ENCODE results near the gene SNX10. TPM values are rescaled to one million over a fixed set of nuclear protein-coding genes. Genes with fewer than 3 reads are reported as not detected.

The SNX10 gene
- polyA plus RNA-seq, 1 donor: 12.6 TPM

- peaks cover 16% of the 10 kb centered on the region for H3K4me1 ChIP-seq (ENCODE audit: control insufficient read depth, insufficient read depth, low read length)
- H3K9me3 ChIP-seq (ENCODE audit: control insufficient read depth, low read depth, low read length): no peaks in the 10 kb centered on the region
- peak overlapping the region; percentile 85 for H3K27ac ChIP-seq (ENCODE audit: low read length)
- no peak overlapping the region for H3K4me3 ChIP-seq (ENCODE audit: low read length)
- WGBS (ENCODE audit: insufficient coverage, low lambda C conversion rate): no CpG with 5 or more reads among the region's 10 CpGs
- no peaks in the 10 kb centered on the region for H3K27me3 ChIP-seq (ENCODE audit: control insufficient read depth, insufficient read depth, low read length)
- H3K36me3 ChIP-seq (ENCODE audit: control insufficient read depth, insufficient read depth, low read length): no peaks in the 10 kb centered on the region
- peak; percentile 75 to 90 for DNase-seq
These were observed 56.7 kb downstream of the SNX10 start for GRCh38 chr7:26348234-26348851.

- H3K27me3 ChIP-seq (ENCODE audit: control insufficient read depth, insufficient read depth, low read length): no peaks in the 10 kb centered on the region
- 50% methylated on average over 1 of the region's 6 CpGs for WGBS (ENCODE audit: insufficient coverage, low lambda C conversion rate)
- H3K36me3 ChIP-seq (ENCODE audit: control insufficient read depth, insufficient read depth, low read length): no peaks in the 10 kb centered on the region
- no peak for DNase-seq
- no peak overlapping the region for H3K4me3 ChIP-seq (ENCODE audit: low read length)
- peaks cover 16% of the 10 kb centered on the region for H3K4me1 ChIP-seq (ENCODE audit: control insufficient read depth, insufficient read depth, low read length)
- H3K27ac ChIP-seq (ENCODE audit: low read length): peak overlapping the region; percentile 85
- no peaks in the 10 kb centered on the region for H3K9me3 ChIP-seq (ENCODE audit: control insufficient read depth, low read depth, low read length)
These were observed 57.6 kb downstream of the SNX10 start for GRCh38 chr7:26349005-26349915.

- H3K36me3 ChIP-seq (ENCODE audit: control insufficient read depth, insufficient read depth, low read length): no peaks in the 10 kb centered on the region
- no peaks in the 10 kb centered on the region for H3K9me3 ChIP-seq (ENCODE audit: control insufficient read depth, low read depth, low read length)
- peaks cover 16% of the 10 kb centered on the region for H3K4me1 ChIP-seq (ENCODE audit: control insufficient read depth, insufficient read depth, low read length)
- H3K27ac ChIP-seq (ENCODE audit: low read length): no peak overlapping the region
- DNase-seq: peak in 1 of 2 donors; percentile 71
- H3K4me3 ChIP-seq (ENCODE audit: low read length): no peak overlapping the region
- WGBS (ENCODE audit: insufficient coverage, low lambda C conversion rate): no CpG with 5 or more reads among the region's 1 CpG
- H3K27me3 ChIP-seq (ENCODE audit: control insufficient read depth, insufficient read depth, low read length): no peaks in the 10 kb centered on the region
These were observed 59.5 kb downstream of the SNX10 start for GRCh38 chr7:26351171-26351570.

GRCh38 chr7:26356229-26356628 lies 64.6 kb downstream of the SNX10 start:
- H3K4me3 ChIP-seq (ENCODE audit: low read length): no peak overlapping the region
- no peak overlapping the region for H3K27ac ChIP-seq (ENCODE audit: low read length)
- no peaks in the 10 kb centered on the region for H3K9me3 ChIP-seq (ENCODE audit: control insufficient read depth, low read depth, low read length)
- H3K4me1 ChIP-seq (ENCODE audit: control insufficient read depth, insufficient read depth, low read length): peaks cover 11% of the 10 kb centered on the region
- DNase-seq: peak in 1 of 2 donors; percentile 55
- H3K36me3 ChIP-seq (ENCODE audit: control insufficient read depth, insufficient read depth, low read length): no peaks in the 10 kb centered on the region
- WGBS (ENCODE audit: insufficient coverage, low lambda C conversion rate): no CpG with 5 or more reads among the region's 3 CpGs
- H3K27me3 ChIP-seq (ENCODE audit: control insufficient read depth, insufficient read depth, low read length): no peaks in the 10 kb centered on the region

GRCh38 chr7:26356929-26357798 lies 65.5 kb downstream of the SNX10 start:
- H3K27ac ChIP-seq (ENCODE audit: low read length): no peak overlapping the region
- H3K27me3 ChIP-seq (ENCODE audit: control insufficient read depth, insufficient read depth, low read length): no peaks in the 10 kb centered on the region
- H3K36me3 ChIP-seq (ENCODE audit: control insufficient read depth, insufficient read depth, low read length): no peaks in the 10 kb centered on the region
- WGBS (ENCODE audit: insufficient coverage, low lambda C conversion rate): no CpG with 5 or more reads among the region's 4 CpGs
- H3K4me1 ChIP-seq (ENCODE audit: control insufficient read depth, insufficient read depth, low read length): peaks cover 11% of the 10 kb centered on the region
- no peak overlapping the region for H3K4me3 ChIP-seq (ENCODE audit: low read length)
- no peaks in the 10 kb centered on the region for H3K9me3 ChIP-seq (ENCODE audit: control insufficient read depth, low read depth, low read length)
- peak in 1 of 2 donors; percentile 69 for DNase-seq

- DNase-seq: no peak
- no peaks in the 10 kb centered on the region for H3K9me3 ChIP-seq (ENCODE audit: control insufficient read depth, low read depth, low read length)
- H3K4me3 ChIP-seq (ENCODE audit: low read length): no peak overlapping the region
- H3K36me3 ChIP-seq (ENCODE audit: control insufficient read depth, insufficient read depth, low read length): no peaks in the 10 kb centered on the region
- no peak overlapping the region for H3K27ac ChIP-seq (ENCODE audit: low read length)
- no peaks in the 10 kb centered on the region for H3K27me3 ChIP-seq (ENCODE audit: control insufficient read depth, insufficient read depth, low read length)
- no CpG with 5 or more reads among the region's 2 CpGs for WGBS (ENCODE audit: insufficient coverage, low lambda C conversion rate)
- H3K4me1 ChIP-seq (ENCODE audit: control insufficient read depth, insufficient read depth, low read length): peaks cover 11% of the 10 kb centered on the region
These were observed 66.1 kb downstream of the SNX10 start for GRCh38 chr7:26357799-26358151.

- H3K4me1 ChIP-seq (ENCODE audit: control insufficient read depth, insufficient read depth, low read length): peaks cover 16% of the 10 kb centered on the region
- H3K27ac ChIP-seq (ENCODE audit: low read length): no peak overlapping the region
- no peak overlapping the region for H3K4me3 ChIP-seq (ENCODE audit: low read length)
- H3K9me3 ChIP-seq (ENCODE audit: control insufficient read depth, low read depth, low read length): no peaks in the 10 kb centered on the region
- WGBS (ENCODE audit: insufficient coverage, low lambda C conversion rate): 88% methylated on average over 2 of the region's 3 CpGs
- DNase-seq: no peak
- no peaks in the 10 kb centered on the region for H3K36me3 ChIP-seq (ENCODE audit: control insufficient read depth, insufficient read depth, low read length)
- no peaks in the 10 kb centered on the region for H3K27me3 ChIP-seq (ENCODE audit: control insufficient read depth, insufficient read depth, low read length)
These were observed 69.0 kb downstream of the SNX10 start for GRCh38 chr7:26360650-26361049.

GRCh38 chr7:26361637-26362036 lies 70.0 kb downstream of the SNX10 start:
- Histone ChIP-seq H3K36me3 (ENCODE audit: control insufficient read depth, insufficient read depth, low read length) (no peaks in the 10 kb centered on the region), H3K27ac (ENCODE audit: low read length) (no peak overlapping the region), H3K4me3 (ENCODE audit: low read length) (no peak overlapping the region), H3K27me3 (ENCODE audit: control insufficient read depth, insufficient read depth, low read length) (no peaks in the 10 kb centered on the region), H3K4me1 (ENCODE audit: control insufficient read depth, insufficient read depth, low read length) (peaks cover 9% of the 10 kb centered on the region), H3K9me3 (ENCODE audit: control insufficient read depth, low read depth, low read length) (no peaks in the 10 kb centered on the region)
- 90% methylated on average over 2 of the region's 3 CpGs for WGBS (ENCODE audit: insufficient coverage, low lambda C conversion rate)
- no peak for DNase-seq

- H3K27me3 ChIP-seq (ENCODE audit: control insufficient read depth, insufficient read depth, low read length): no peaks in the 10 kb centered on the region
These were observed 71.8 kb downstream of the SNX10 start for GRCh38 chr7:26363465-26363864.

More at GRCh38 chr7:26363465-26363864, 71.8 kb downstream of the SNX10 start:
- Histone ChIP-seq H3K27ac (ENCODE audit: low read length) (no peak overlapping the region), H3K9me3 (ENCODE audit: control insufficient read depth, low read depth, low read length) (no peaks in the 10 kb centered on the region), H3K4me3 (ENCODE audit: low read length) (no peak overlapping the region), H3K36me3 (ENCODE audit: control insufficient read depth, insufficient read depth, low read length) (no peaks in the 10 kb centered on the region), H3K4me1 (ENCODE audit: control insufficient read depth, insufficient read depth, low read length) (peaks cover 4% of the 10 kb centered on the region)
- no peak for DNase-seq
- 74% methylated on average over 5 of the region's 7 CpGs for WGBS (ENCODE audit: insufficient coverage, low lambda C conversion rate)
